Measurements from ENCODE around the gene TP53I3.
"Not testable (repeated sequence)": the region's sequence is repeated elsewhere in the genome, so short reads cannot be mapped to it uniquely, and the experiment has no call there.

The TP53I3 gene

GRCh38 chr2:24095171-24095677 lies 10.6 kb upstream of the TP53I3 start:
- DNase-seq, result not testable (repeated sequence)

- DNase-seq, result not testable (repeated sequence)
Measured at GRCh38 chr2:24093270-24093669, 8.6 kb upstream of the TP53I3 start.

DNA sequence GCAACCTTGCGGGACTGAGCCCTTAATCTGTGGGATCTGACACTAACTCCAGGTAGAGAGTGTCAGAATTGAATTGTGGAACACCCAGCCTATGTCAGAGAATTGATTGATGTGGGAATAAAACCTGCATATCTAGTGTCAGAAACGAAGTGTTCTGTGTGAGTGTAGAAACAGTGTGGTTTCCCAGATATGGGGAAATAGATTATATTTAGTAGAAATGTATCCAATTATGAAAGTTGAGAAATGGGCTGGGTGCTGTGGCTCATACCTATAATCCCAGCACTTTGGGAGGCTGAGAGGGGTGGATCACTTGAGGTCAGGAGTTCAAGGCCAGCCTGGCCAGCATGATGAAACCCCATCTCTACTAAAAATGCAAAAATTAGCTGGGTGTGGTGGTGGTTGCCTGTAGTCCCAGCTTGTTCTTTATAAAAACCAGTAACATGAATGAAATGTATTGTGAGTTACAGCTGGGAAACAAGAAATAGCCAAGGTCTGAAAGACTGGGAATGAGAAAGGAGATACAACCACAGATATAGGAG lies 4.3 kb upstream of the TP53I3 start:
- DNase-seq, result no peak

GRCh38 chr2:24087032-24087431 lies 2.4 kb upstream of the TP53I3 start:
- DNase-seq, result no peak

- no peak for DNase-seq
Measured at GRCh38 chr2:24086241-24086640, 1.6 kb upstream of the TP53I3 start.

DNA sequence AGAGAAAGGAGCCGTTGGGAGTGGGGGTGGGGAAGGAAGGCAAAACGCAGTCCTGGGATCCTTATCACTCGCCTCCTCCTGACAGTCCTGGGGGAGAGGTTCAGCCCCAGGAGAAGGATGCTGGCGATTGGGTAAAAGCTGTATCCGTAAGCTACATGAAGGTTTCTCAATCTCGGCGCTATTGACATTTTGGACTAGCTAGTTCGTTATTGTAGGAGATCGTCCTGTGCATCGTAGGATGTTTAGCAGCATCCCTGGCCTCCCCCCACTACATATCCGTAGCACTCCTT lies 511 bp upstream of the TP53I3 start:
- DNase-seq, result no peak

GRCh38 chr2:24083567-24084385 lies 858 bp downstream of the TP53I3 start:
- DNase-seq, result no peak

DNA sequence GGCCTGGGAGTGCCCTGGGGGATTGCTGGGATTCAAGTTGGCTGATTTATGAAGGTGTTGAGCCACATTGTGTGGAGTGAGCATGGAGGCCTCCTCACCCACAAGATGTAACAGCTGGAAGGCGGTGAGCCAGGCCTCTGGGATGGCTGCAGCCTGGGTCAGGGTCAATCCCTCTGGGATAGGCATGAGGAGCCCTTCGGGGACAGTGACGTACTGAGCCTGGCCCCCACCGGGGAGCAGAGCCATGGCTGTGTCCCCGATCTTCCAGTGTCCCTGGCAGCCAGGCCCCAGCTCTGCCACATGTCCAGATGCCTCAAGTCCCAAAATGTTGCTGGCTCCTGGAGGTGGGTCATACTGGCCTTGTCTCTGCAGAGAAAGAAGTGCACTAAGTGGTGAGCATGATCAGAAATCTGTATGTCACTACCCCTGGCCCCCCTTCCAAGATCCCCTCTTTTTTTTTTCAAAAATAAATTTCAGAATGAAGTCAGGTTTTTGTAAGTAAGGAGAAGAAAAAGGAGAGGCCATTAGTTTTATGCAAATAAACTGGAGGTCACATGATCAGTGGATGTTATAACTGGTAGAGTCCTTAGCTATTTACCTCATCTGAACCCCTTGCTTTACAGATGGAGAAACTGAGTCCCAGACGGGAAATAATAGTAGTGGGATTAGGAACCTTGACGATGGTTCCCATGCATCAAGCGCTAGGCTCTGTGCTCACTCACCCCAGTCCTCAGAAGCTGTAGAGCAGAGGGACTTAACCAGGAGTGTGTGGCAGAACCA lies 1.7 kb downstream of the TP53I3 start:
- DNase-seq, result no peak

DNA sequence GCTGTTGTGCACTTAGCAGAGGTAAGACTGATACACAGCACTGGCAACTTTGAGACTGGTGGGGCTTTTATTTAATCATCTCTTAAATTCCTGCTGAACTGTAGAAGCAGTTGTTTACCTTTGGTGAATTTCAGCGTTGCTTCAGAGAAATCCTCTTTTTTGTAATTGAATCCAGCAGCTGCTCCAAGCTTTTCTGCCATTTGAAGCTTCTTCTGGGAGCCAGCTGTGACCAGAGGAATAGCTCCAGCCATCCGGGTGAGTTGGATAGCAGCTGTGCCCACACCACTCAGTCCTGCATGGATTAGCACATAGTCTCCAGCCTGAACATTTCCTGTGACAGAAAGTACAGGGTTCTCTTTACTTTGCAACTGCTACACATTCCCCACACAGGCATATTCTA lies 3.9 kb downstream of the TP53I3 start:
- no peak for DNase-seq

- no peak for DNase-seq
Measured at GRCh38 chr2:24077879-24078278, 6.8 kb downstream of the TP53I3 start.

- no peak for DNase-seq
Measured at GRCh38 chr2:24077535-24077877, 7.1 kb downstream of the TP53I3 start.

DNA sequence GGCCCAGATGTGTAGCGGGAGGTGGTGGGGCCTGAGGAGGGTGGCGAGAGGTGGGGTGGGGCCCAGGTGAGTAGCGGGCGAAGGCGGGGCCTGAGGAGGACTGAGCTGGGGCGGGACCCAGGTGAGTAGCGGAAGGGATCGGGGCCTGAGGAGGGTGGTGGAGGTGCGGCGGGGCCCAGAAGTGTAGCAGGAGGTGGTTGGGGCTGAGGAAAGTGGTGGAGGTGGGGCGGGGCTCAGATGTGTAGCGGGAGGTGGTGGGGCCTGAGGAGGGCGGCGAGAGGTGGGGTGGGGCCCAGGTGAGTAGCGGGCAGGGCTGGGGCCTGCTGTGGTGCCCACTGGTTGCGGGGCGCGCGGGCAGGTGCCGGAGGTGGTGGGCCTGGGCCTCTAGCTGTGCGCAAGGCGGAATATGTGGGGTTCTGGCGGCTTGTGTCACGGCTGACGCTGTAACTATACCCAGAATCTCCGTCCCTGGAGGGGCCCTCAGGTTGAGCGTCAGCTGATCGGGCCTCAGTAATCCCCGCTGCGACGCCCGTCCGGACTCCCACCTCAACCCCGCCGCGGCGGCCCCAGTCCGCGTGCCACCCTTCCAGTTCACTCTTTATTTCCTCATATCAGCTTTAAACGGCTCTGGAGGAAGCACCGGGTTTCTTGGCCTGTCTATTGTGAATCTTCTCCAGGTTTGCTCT lies 7.6 kb downstream of the TP53I3 start:
- peak; percentile 39 for DNase-seq

DNA sequence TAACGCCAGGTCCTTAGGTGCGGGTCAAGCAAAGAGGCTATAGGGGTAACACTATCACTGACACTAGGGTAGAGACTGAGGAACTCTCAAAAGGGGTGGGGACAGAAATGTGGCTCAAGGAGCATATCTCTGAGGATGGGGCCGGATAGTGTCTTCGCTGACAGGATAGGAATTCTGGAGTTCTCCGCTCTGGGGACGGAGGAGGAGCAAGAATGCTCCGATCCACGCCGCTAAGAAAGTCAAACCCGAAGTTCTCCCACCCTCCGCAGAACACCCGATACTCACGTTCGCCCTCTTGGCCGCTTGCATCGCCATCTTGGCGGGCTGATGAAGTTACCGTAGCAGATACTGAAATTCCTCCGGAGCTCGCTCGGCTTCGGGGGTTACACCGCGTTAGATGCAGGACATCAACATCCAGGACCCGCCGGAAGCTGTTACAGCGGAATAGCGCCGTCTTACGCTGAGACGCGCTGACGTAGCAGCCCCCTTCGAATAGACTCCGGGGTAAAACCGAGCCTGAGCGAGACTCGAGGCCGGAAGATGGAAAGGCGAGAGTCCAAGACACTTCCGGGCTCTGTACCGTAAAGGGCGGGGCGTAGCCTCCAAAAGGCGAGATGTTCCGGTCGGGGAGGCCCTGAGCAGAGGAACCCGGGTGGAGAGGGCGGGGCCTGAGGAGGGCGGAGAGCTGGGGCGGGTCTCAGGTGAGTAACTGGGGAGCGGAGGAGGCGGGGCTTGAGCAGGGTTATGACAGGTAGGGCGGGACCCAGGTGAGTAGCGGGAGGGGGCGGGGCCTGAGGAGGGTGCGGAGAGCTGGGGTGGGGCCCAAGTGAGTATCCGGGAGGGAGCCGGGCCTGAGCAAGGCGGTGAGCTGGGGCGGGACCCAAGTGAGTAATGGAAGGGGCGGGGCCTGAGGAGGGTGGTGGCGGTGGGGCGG lies 8.5 kb downstream of the TP53I3 start, which contains the start of gene SF3B6:
Gene SF3B6 (minus strand): TSS at position 412 of the 934 bp plus-strand sequence. CDS start 97 bp downstream, at position 315.
- DNase-seq, result peak; percentile 97

DNA sequence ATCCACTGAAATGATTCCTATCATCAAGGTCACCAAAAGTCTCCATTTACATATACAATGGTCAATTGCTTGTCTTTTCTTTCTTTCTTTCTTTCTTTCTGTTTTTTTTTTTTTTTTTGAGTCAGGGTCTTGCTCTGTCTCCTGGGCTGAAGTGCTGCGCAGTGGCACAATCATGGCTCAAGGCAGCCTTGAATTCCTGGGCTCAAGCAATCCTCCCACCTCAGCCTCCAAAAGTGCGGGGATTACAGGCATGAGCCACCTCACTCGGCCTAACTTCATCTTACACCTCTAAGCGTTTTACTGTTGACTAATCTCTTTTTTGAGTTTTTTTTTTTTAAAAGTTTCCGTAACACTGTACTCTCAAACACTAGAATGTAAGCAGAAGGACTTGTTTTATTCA lies 9.4 kb downstream of the TP53I3 start:
- no peak for DNase-seq

- DNase-seq, result no peak
Measured at GRCh38 chr2:24073816-24074215, 10.8 kb downstream of the TP53I3 start.

- DNase-seq, result no peak
Measured at GRCh38 chr2:24072259-24072658, 12.4 kb downstream of the TP53I3 start.

- DNase-seq, result no peak
Measured at GRCh38 chr2:24065341-24065740, 19.3 kb downstream of the TP53I3 start.

DNA sequence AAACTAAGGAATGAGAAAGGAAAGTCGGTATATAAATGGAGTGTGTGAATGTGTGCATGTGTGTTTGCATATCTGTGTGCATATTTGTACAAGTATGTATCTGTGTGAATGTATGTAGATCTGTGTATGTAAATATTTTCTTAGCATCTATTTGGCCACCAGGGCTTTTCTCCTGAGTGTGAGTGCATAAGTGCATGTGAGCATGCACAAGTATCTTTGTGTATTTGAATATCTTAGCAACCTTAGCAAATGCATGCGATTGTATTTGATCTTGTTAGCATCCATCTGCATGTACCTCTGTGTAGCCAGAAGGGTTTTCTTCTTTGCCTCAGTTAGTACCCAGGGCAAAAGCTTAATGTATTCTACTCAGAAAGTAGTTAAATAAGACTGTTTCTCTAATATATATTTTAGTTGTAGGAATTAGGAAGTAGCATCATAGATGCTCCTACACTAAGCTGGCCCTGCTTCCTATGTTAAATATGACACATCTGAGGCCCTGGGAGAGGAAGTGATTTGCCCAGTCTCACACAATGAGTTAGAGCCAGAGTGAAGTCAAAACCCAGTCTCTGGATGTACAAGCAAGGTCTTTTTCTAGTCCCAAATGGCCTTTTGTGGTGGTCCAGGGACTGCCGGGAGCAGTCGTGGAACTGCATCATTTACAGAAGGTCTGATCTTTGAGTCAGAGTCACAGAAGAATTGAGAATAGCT lies 25.9 kb downstream of the TP53I3 start:
- no peak for DNase-seq

GRCh38 chr2:24055750-24056149 lies 28.9 kb downstream of the TP53I3 start:
- DNase-seq, result no peak

DNA sequence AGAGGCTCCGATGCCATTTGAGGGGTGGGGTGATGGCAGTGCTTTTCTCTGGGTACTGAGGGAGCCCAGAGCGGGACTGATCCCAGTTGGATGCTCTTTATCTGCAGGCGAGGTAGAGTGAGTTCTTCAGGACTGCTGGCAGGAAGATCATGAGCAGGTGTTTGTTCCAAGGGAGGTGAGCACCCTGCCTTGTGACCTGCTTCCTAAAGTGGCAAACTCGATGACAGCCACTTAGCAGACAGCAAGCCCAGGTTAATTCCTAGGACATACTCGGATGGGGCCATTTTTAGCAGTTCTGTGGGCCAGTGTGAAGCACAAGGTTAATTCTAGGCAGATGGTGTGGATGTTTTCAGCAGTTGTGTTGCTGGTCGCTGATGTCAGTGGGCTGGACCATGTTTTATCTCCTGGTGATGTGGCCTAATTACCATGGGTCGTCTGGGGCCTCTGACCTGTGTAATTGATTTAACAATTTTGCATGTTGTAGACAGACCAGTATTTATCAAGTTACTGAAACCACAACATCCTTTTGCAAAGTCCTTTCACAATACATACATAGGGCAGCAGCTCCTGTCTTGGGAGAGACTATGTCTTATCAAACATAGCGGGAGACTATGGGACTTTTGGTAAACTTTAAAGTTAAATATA lies 30.1 kb downstream of the TP53I3 start:
- no peak for DNase-seq

DNA sequence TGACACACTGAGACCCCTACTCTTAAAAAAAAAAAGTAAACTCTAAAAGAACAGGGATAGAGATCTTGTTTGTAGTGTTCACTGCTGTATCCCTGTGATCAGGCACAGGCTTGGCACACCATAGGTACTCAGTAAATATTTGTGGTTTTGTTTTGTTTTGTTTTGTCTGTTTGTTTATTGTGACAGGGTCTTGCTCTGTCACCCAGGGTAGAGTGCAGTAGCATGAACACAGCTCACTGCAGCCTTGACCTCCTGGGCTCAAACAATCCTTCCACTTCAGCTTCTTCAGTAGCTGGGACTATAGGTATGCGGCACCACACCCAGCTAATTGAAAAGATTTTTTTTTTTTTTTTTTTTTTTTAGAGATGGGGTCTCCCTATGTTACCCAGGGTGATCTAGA lies 31.7 kb downstream of the TP53I3 start:
- no peak for DNase-seq
